Stimulated activated naive CD4-positive, alpha-beta T cell (primary cell): ENCODE data around the gene SH3BP5.

Experiments
- DNase-seq, 6 experiments: peaks; one replicate each; lab custom pipeline; 2025; lab: John Stamatoyannopoulos, UW

SH3BP5 gene

GRCh38 chr3:15298504-15298903 lies 33.9 kb downstream of the SH3BP5 start:
- no peak for DNase-seq

- no peak for DNase-seq
These were observed 34.6 kb downstream of the SH3BP5 start for GRCh38 chr3:15297608-15298350.

GRCh38 chr3:15295506-15295905 lies 36.9 kb downstream of the SH3BP5 start:
- DNase-seq, result no peak

GRCh38 chr3:15294929-15295328 lies 37.5 kb downstream of the SH3BP5 start:
- no peak for DNase-seq

- peak in 1 of 6 experiments; percentile 28 for DNase-seq
These were observed 39.4 kb downstream of the SH3BP5 start for GRCh38 chr3:15292765-15293522.

GRCh38 chr3:15291589-15292541 lies 40.5 kb downstream of the SH3BP5 start:
- peak; percentile 25 to 72 (median 57) for DNase-seq

GRCh38 chr3:15290736-15291135 lies 41.6 kb downstream of the SH3BP5 start:
- no peak for DNase-seq

GRCh38 chr3:15289661-15290060 lies 42.7 kb downstream of the SH3BP5 start:
- DNase-seq, result no peak

- DNase-seq, result no peak
These were observed 43.9 kb downstream of the SH3BP5 start for GRCh38 chr3:15288331-15289035.

- DNase-seq, result no peak
These were observed 44.6 kb downstream of the SH3BP5 start for GRCh38 chr3:15287565-15288330.

GRCh38 chr3:15286022-15286421 lies 46.4 kb downstream of the SH3BP5 start:
- no peak for DNase-seq

GRCh38 chr3:15284121-15284889 lies 48.1 kb downstream of the SH3BP5 start:
- DNase-seq, result no peak

GRCh38 chr3:15283702-15284101 lies 48.7 kb downstream of the SH3BP5 start:
- no peak for DNase-seq

GRCh38 chr3:15281817-15282216 lies 50.6 kb downstream of the SH3BP5 start:
- DNase-seq, result no peak

GRCh38 chr3:15280853-15281532 lies 51.4 kb downstream of the SH3BP5 start:
- DNase-seq, result no peak

- DNase-seq, result no peak
These were observed 52.5 kb downstream of the SH3BP5 start for GRCh38 chr3:15279671-15280402.

- DNase-seq, result no peak
These were observed 53.2 kb downstream of the SH3BP5 start for GRCh38 chr3:15279205-15279604.

- DNase-seq, result no peak
These were observed 54.4 kb downstream of the SH3BP5 start for GRCh38 chr3:15277861-15278500.
